VCaP (cell line): ENCODE results near the gene RNF20.

Experiments used
- H3K27ac ChIP-seq: fragments of 450-650 bp; 2 replicates; pipeline ENCODE4 v1.5.1; 2017
- CTCF ChIP-seq: fragments of 450-650 bp; conservative IDR thresholded peaks from 2 replicates; pipeline ENCODE4 v1.5.1; 2017; ENCODE audit warnings: mild to moderate bottlenecking, moderate library complexity

RNF20 gene

GRCh38 chr9:101504188-101504587, 29.5 kb upstream of the RNF20 start:
- TF ChIP-seq CTCF: no peak
- no peak overlapping the region for H3K27ac ChIP-seq

- TF ChIP-seq CTCF: no peak
These were observed 25.4 kb upstream of the RNF20 start for GRCh38 chr9:101508211-101508610.

GRCh38 chr9:101509572-101509971, 24.1 kb upstream of the RNF20 start:
- TF ChIP-seq CTCF: no peak
- H3K27ac ChIP-seq: no peak overlapping the region

More at GRCh38 chr9:101508211-101508610, 25.4 kb upstream of the RNF20 start:
- no peak overlapping the region for H3K27ac ChIP-seq

- no peak for TF ChIP-seq CTCF
These were observed 23.2 kb upstream of the RNF20 start for GRCh38 chr9:101510459-101510858.

GRCh38 chr9:101511009-101511408, 22.6 kb upstream of the RNF20 start:
- no peak overlapping the region for H3K27ac ChIP-seq
- no peak for TF ChIP-seq CTCF

More at GRCh38 chr9:101510459-101510858, 23.2 kb upstream of the RNF20 start:
- no peak overlapping the region for H3K27ac ChIP-seq

GRCh38 chr9:101512116-101512515, 21.5 kb upstream of the RNF20 start:
- H3K27ac ChIP-seq: no peak overlapping the region
- TF ChIP-seq CTCF: no peak

- no peak for TF ChIP-seq CTCF
- H3K27ac ChIP-seq: no peak overlapping the region
These were observed 20.3 kb upstream of the RNF20 start for GRCh38 chr9:101513351-101513750.

- TF ChIP-seq CTCF: no peak
- no peak overlapping the region for H3K27ac ChIP-seq
These were observed 19.6 kb upstream of the RNF20 start for GRCh38 chr9:101514071-101514470.
